A673 (cell line): Measurements from ENCODE around the gene PCDHGB6.

Source experiments
- EZH2 ChIP-seq: fragments of 200-600 bp; sonication (generic); IDR thresholded peaks from 2 replicates; pipeline ENCODE4 v1.6.1; 2017; ENCODE audit warnings: borderline replicate concordance, low read depth, mild to moderate bottlenecking, mixed read lengths, antibody characterized with exemption, low read length; ENCODE audit not compliant: poor library complexity, severe bottlenecking
- TF ChIP-seq, protein P1 (sequence below): fragments of 300-800, 200-600 bp; sonication (generic); conservative IDR thresholded peaks from 2 replicates; pipeline ENCODE4 v1.5.1; 2017; ENCODE audit warnings: low read depth, mild to moderate bottlenecking, antibody characterized with exemption, low read length, moderate library complexity, mixed read lengths

DNA sequence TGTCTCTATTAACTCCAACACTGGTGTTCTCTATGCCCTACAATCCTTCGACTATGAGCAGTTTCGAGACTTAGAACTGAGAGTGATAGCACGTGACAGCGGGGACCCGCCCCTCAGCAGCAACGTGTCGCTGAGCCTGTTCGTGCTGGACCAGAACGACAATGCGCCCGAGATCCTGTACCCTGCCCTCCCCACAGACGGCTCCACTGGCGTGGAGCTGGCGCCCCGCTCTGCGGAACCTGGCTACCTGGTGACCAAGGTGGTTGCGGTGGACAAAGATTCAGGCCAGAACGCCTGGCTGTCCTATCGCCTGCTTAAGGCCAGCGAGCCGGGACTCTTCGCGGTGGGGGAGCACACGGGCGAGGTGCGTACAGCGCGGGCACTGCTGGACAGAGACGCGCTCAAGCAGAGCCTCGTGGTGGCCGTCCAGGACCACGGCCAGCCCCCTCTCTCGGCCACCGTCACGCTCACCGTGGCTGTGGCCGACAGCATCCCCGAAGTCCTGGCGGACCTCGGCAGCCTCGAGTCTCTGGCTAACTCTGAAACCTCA, 15.0 kb downstream of the PCDHGB6 start:
- TF ChIP-seq EZH2, result no peak
- TF ChIP-seq, protein P1, sequence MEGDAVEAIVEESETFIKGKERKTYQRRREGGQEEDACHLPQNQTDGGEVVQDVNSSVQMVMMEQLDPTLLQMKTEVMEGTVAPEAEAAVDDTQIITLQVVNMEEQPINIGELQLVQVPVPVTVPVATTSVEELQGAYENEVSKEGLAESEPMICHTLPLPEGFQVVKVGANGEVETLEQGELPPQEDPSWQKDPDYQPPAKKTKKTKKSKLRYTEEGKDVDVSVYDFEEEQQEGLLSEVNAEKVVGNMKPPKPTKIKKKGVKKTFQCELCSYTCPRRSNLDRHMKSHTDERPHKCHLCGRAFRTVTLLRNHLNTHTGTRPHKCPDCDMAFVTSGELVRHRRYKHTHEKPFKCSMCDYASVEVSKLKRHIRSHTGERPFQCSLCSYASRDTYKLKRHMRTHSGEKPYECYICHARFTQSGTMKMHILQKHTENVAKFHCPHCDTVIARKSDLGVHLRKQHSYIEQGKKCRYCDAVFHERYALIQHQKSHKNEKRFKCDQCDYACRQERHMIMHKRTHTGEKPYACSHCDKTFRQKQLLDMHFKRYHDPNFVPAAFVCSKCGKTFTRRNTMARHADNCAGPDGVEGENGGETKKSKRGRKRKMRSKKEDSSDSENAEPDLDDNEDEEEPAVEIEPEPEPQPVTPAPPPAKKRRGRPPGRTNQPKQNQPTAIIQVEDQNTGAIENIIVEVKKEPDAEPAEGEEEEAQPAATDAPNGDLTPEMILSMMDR, result no peak
